Pericardium fibroblast (primary cell): Measurements from ENCODE around the gene RPS27A. TPM values are rescaled to one million over a fixed set of nuclear protein-coding genes. Genes with fewer than 3 reads are reported as not detected.

ENCODE experiments used
- total RNA-seq: library from RNA; depleted of rRNA; stranded (reverse); fragments of >200 nt; gene quantifications from 2 replicates; pipeline ENCODE4 v1.2.3, GENCODE V29; 2015

The RPS27A gene
- 2,712 and 3,488 TPM in 2 replicates for total RNA-seq

DNA sequence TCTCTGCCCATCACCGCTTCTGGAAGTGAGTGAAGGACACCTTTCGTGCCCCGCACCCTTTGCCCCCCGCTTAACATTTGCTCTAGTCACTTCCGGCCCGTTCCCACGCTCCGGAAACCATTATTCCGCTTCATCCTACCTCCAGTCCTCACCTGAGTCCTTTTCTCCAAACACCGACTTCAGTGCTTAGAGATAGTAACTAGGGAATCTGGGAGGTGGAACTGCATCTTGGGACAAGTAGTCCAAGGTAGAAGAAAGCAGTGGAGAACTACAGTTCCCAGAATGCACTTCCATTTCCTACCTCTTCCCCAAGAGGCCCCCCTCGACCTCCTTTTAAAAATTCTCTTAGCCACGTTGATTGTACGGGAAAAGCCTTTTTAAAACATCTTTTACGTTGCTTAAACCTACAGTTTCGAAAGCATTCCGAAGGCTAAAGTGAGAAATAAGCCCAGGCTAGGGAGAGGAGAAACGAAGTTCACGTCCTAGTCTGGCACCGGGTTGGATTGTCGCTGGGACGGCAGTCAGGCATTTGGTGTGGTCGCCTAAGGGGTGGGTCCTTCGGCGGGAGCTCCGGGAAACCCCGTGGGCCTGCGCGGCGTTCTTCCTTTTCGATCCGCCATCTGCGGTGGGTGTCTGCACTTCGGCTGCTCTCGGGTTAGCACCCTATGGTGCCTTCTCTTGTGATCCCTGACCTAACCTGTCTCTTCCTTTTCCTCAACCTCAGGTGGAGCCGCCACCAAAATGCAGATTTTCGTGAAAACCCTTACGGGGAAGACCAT lies at the start of gene RPS27A, which contains the start of gene CLHC1:
TSS of gene RPS27A (plus strand) at position 605 of the 779 bp plus-strand sequence. CDS start at position 742, 137 bp downstream.
TSS of gene CLHC1 (minus strand) at position 210 of the 779 bp plus-strand sequence. CDS start 9,882 bp downstream, outside the sequence.

DNA sequence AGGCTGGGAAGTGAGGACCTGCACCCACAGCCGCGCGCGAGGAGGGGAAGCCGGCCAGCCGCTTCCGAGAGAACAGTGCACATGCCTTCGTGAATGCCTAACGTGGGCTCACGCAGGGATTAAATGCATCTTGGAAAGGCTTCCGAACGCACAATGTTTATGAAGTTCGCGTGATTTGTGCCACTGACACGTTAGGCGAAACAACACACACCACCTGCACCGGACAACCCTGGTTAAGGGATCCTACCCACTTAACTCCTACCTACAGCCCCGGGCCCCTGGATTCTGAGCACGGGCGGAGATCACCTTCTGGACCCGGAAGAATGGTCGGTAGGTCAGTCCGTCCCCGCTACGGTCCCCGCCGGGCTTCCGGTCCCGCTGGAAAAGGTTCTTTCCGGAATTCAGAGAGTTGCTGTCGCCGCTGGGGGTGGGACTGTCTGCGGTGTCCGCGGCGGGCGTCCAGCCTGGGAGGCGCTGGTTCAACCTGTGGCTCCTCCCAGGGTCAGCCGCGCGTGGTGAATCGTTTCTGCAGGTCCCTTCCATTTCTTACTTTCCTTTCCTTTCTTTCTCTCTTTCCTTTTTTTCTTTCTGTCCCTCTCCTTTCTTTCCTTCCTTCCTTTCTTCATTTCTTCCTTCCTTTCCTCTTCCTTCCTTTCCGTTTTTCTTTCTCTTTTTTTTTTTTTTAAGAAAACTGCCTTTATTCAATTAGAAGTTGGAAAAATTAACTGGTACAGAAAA lies 36.6 kb downstream of the RPS27A start, which contains the start of gene MTIF2:
TSS of gene MTIF2 (minus strand) at position 325 of the 738 bp plus-strand sequence. CDS start 5,373 bp downstream, outside the sequence.

Other genes starting within 250 kb of the RPS27A start
- 295 and 356 TPM in 2 replicates for gene RTN4, start 182.2 kb upstream of the RPS27A start, total RNA-seq
- gene CLHC1, start 395 bp upstream of the RPS27A start, total RNA-seq: 0.43 and 2.9 TPM in 2 replicates
- gene MTIF2, start 36.5 kb downstream of the RPS27A start, total RNA-seq: 19.7 and 25.2 TPM in 2 replicates
- 16.2 and 17.0 TPM in 2 replicates for gene CCDC88A, start 187.2 kb downstream of the RPS27A start, total RNA-seq